Stimulated activated CD4-positive, alpha-beta T cell treated with anti-CD3 and anti-CD28 coated beads, Interleukin-15, amount 100 ng/mL, for 1 hour (primary cell): ENCODE measurements around the gene MASP2.
"Not testable (repeated sequence)": the region's sequence is repeated elsewhere in the genome, so short reads cannot be mapped to it uniquely, and the experiment has no call there.

Experiments
- DNase-seq, 2 donors: peaks; one replicate each; pipeline ENCODE4 v3.0.0-alpha.2; 2020; ENCODE audit warnings: low read depth in 1 of 2, low spot score in 1 of 2

The MASP2 gene

DNA sequence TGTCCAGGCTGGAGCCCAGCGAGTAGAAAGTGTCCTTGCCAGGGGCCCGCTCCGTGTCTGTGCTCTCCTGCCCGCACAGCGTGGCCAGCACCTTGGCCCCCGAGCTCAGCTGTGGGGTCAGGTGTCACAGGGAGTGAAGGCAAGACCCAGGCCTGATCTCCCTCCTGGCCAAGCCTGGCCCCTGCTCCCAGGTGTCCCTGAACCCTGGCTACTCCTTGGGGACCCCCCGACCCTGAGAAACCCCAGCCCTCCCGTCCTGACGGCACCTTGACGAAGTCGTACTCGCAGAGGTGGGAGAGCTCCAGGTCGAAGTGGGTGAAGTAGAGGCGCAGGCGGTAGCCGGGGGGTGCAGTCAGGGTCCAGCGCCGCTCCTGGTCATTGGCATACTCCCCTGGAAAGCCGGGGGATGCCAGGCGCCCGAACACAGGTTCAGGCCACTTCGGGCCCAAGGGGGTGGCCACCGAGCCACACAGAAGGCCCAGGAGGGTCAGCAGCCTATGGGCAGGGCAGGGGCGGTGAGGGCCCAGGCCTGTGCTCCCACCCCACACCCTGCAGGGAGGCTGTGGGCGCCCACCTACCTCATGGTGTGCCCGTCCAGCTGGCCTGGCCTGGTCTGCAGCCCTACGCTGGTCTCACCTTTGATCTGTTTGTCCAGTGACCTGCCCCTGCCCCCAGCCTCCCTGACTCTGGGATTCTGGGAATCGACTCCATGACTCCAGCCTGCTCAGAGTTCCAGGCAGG is at the start of gene MASP2:
Gene MASP2 (minus strand): TSS at position 615 of the 741 bp plus-strand sequence. CDS start 32 bp downstream, at position 583.
- no peak for DNase-seq

GRCh38 chr1:11083784-11084183 is 36.7 kb upstream of the MASP2 start:
- DNase-seq: not testable (repeated sequence)

- no peak for DNase-seq
Observed at GRCh38 chr1:11080931-11081330, 33.9 kb upstream of the MASP2 start.

GRCh38 chr1:11078631-11079030 is 31.6 kb upstream of the MASP2 start:
- no peak for DNase-seq

DNA sequence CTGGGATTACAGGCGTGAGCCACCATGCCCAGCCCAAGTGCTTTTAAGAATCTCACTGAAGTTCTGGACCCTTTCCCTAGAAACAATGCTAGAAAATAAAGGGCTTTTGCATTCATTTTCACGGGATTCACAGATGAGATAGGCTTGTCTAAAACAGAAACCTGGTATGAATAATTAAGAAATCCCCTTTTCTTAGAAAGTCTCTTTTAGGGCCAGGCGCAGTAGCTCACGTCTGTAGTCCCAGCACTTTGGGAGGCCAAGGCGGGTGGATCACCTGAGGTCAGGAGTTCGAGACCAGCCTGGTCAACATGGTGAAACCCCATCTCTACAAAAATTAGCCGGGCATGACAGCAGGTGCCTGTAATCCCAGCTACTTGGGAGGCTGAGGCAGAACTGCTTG is 26.4 kb upstream of the MASP2 start:
- not testable (repeated sequence) for DNase-seq

DNA sequence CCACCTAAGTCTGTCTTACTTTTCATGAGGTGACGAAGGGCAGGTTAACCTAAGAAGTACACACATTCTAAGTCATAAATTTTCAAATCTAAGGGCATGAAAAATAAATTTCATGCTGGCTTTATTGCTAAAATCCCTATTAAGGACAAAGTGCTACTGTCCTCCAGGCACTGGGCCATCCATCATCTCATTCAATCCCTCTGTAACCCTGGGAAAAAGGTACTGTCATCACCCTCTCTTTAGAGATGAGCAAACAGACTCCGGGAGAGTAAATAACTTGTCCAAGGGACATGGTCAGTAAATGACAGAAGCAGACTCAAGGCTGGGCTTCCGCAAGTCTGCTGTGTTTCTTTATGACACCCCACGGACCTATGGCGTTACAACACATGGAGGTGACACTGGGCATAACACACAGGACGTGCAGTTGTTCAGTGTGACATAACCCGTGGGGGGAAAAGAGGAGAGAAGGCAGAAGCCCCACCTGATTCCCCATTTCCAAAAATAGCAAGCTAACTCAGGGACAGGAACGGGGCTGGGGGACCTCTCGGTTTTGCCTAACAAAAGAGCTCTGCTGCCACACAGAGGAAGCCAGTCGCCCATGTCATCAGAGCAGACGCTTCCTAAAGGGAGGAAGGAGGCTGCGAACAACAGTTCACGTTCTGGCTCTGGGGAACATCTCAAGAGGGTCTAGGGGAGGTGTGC is 25.3 kb upstream of the MASP2 start:
- DNase-seq: no peak

DNA sequence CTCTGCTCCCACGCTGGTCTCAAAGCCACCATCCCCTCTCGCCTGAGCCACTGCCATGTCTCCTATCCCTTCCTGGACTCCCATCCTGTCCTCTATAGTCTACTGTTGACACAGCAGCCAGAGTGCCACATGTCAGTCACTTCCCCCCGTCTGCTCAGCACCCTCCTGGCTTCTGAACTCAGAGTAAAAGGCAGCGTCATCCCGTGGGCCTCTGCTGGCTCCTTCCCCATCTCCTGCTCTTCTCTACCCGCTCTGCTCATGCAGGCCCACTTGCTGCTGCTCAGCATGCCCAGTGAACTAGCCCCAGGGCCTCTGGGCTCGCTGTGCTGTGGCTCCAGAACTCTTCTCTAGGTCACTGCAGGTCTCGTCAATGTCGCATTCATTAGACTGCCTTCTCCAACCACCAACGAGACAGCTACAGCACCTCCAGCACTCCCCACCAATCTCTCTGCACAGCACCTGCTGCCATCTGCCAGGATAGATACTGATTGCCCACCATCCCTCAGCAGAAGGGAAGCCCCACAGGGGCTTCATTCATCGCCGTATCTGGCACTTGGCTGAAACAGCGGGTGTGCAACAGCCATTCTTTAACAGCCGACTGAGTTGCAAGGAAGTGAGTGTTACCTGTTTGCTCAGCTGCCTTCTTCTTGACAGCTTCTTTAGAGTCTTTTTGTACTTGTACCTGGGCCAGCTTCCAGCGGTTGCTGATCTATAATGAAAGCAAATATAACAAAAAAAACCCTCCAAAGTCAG is 24.6 kb upstream of the MASP2 start:
- DNase-seq: no peak

DNA sequence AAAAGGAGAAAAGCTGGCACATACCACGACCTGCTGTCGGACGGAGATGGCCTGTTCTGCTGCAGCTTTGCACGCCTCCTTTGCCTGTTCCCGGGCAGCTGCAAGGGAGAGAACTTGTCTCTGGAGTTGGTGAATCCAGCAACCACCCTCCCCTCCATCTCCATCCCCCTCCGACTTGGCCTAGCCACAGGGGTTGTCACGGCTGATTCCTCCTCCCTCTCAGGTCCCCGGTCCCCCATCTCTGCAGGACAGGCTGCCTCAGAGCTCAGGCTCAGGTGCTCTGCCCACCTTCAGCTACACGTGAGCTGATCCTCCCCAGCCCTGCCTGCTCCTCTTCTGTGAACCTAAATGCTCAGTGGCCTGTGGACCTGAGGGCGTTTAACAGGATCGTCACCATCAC is 23.8 kb upstream of the MASP2 start:
- DNase-seq: no peak

- no peak for DNase-seq
Observed at GRCh38 chr1:11068600-11069473, 21.8 kb upstream of the MASP2 start.

- DNase-seq: no peak
Observed at GRCh38 chr1:11067716-11068599, 20.9 kb upstream of the MASP2 start.

DNA sequence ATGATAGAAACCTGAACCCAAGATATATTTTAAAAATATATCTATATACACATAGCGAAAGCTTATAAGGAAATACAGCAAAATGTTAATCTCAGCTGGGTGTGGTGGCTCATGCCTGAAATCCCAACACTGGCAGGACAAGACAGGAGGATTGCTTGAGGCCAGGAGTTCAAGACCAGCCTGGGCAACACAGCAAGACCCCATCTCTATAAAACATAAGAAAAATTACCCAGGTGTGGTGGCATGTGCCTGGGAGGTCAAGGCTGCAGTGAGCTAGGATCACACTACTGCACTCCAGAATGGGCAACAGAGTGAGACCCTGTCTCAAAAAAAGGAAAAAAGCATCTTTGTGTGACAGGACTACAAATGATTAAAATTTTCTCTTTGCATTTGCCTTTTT is 18.8 kb upstream of the MASP2 start:
- no peak for DNase-seq

- DNase-seq: no peak
Observed at GRCh38 chr1:11064942-11065341, 17.9 kb upstream of the MASP2 start.

- DNase-seq: not testable (repeated sequence)
Observed at GRCh38 chr1:11063937-11064537, 17.0 kb upstream of the MASP2 start.

GRCh38 chr1:11062965-11063401 is 15.9 kb upstream of the MASP2 start:
- no peak for DNase-seq

- DNase-seq: no peak
Observed at GRCh38 chr1:11061652-11062365, 14.8 kb upstream of the MASP2 start.

DNA sequence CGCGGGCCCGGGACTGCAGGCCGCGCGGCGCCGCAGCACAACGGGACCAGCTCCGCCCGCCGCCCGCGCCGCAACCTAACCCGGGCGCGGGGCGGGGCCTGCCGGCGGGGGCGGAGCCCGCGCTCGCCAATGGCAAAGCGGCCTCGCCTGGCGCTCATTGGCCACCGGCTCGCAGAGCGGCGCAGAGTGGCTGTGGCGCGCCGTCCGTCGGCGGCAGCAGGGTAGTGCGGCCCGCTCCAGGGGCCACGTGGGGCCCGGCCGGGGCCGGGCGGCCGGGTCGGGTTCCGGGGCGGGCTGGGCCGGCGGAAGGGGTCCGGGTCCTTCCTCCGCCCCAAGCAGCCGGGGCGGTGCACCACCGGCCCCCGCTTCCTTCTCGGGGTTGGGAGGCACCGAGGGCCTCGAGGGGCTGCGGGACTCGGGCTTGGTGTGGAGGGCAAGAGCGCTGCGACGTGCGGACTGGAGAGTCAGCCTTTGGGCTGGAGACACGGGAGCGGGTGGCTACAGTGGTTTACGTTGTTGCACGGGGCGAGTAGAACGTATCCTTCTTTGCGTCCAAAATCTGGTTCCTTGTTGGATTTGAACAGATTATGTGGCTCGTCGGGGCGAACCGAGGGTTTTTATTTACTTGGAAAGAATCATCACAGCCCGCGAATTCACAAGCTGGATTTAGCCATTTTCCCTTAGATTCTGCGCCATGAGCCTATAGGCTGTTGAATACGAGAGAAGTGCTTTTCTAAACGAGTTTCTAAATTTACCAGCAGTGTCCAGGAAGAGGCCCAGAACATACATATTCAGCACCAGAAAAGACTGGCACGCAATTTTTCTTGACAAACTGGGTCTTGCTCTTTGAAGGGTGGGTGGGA is 13.2 kb upstream of the MASP2 start, which contains the start of gene SRM:
Gene SRM (minus strand): TSS at position 51 of the 863 bp plus-strand sequence. CDS start 75 bp downstream, outside the sequence.
- DNase-seq: peak; percentile 89 to 92

DNA sequence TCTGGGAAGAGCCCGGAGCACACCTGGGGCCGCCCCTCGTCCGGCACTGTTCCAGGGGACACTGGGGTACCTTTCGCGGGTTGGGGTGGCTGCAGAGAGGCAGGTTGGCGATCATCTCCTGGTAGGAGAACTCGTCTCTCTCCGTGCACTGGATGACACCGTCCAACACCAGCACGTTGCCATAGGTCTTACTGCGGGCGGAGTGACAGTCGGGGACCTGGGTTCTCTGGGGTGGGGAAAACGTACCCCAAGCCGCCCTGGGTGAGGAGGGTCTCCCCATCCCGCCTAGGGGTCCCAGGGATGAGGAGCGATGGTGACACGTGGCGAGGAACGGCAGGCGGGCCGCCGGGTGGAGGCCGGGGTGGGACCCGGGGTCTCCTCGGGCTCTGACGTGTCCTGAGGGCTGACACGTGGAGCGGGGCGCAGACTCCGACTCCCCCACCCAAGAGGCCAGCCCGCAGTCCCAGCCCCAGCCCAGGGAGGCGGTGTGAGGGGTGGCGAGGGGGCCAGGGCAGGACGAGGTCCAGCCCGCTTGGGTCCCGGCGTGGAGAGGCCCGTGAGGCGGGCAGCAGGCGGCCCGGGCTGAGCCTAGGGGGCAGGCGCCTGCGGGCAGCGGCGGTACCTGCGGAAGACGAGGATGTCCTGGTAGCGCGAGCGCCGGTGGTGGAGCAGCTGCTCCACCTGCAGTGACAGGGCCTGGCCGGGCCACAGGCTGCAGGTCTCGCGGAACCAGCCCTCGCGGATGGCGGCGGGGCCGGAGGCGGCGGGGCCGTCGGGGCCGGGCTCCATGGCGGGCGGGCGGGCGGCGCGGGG is 12.3 kb upstream of the MASP2 start:
- no peak for DNase-seq
